DND-41 (cell line): ENCODE data around the gene PIGB.

Experiments
- CTCF ChIP-seq: IDR thresholded peaks from 2 replicates; pipeline ENCODE4 v1.5.1; 2012; ENCODE audit warnings: borderline replicate concordance, low read length, moderate library complexity, mild to moderate bottlenecking; ENCODE audit not compliant: poor library complexity, severe bottlenecking; ENCODE audit errors: extremely low read depth
- EZH2 ChIP-seq: IDR thresholded peaks from 3 replicates; pipeline ENCODE4 v1.6.1; 2012; ENCODE audit warnings: borderline replicate concordance, low read depth, mild to moderate bottlenecking, moderate library complexity, low read length, inconsistent platforms; ENCODE audit not compliant: severe bottlenecking

GRCh38 chr15:55282284-55282833 is 36.7 kb upstream of the PIGB start:
- TF ChIP-seq CTCF (no peak), EZH2 (no peak)
